NCI-H526 treated with DMSO at 0.1 percent for 48 hours (cell line): ENCODE measurements around the gene PIN1.

Experiments used
- DNase-seq: peaks from one replicate; lab custom pipeline; 2025; lab: John Stamatoyannopoulos, UW

PIN1 gene

DNA sequence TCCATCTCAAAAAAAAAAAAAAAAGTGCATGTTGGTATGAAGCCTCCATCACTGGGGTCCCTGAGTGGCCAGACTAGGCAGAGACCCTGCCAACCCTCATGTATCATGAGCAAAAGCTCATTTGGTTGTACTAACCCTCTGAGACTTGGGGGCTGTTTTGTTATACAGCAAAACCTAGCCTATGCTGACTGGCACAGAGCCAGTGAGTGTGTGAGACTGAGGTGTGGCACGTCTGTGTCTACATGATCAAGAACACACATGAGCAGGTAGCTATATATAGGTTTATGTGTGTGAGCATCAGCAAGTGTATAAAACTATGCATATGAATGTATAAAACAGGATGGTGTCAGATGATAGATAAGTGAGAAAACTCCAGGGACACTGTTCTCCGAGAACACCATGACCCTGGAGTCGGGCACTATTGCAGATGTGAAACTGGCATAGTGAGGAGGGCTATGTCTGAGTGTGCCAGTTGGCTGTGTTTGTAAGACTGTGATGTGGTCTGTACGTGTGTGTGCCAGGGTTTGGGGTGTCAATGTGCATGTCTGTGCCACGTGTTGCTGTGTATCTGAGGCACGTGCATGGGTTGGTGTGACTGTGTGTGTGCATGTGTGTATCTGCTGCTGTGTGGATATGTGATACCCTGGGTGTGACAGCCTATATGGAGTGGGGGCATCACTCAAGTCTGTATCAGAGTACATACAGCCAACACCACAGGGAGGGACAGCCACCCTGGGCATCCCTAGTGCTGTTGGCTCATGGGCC lies 56.7 kb downstream of the PIN1 start:
- DNase-seq: no peak
